Measurements from ENCODE around the gene GPR42.

DNA sequence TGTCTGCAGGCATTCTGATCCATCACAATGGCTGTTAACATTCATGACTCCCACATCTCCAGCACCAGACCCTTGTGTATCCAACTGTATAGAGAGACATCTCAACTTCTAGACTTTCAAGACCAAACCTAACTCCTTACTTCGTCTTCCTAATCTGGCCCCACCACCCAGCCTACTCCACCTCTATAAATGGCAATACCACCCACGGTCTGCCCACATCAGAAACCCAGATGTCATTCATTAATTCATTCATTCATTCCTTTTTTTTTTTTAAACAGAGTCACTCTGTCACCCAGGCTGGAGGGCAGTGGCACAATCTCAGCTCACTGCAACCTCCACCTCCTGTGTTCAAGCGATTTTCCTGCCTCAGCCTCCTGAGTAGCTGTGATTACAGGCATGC, 10.4 kb downstream of the GPR42 start:
- TF ChIP-seq SUZ12 (IDR thresholded peaks at IDR 0.05; ENCODE audit: extremely low read depth, insufficient read depth, insufficient read length) = no peak
- no peak for TF ChIP-seq YY1 (IDR thresholded peaks at IDR 0.05; ENCODE audit: insufficient read depth, insufficient read length)

Data from NT2/D1 (cell line).